Measurements from ENCODE around the gene LDB3. TPM values are rescaled to one million over a fixed set of nuclear protein-coding genes. Genes with fewer than 3 reads are reported as not detected.

The LDB3 gene
- total and polyA plus RNA-seq, 2 experiments from 2014 or later, result 0.05 to 0.11 TPM

DNA sequence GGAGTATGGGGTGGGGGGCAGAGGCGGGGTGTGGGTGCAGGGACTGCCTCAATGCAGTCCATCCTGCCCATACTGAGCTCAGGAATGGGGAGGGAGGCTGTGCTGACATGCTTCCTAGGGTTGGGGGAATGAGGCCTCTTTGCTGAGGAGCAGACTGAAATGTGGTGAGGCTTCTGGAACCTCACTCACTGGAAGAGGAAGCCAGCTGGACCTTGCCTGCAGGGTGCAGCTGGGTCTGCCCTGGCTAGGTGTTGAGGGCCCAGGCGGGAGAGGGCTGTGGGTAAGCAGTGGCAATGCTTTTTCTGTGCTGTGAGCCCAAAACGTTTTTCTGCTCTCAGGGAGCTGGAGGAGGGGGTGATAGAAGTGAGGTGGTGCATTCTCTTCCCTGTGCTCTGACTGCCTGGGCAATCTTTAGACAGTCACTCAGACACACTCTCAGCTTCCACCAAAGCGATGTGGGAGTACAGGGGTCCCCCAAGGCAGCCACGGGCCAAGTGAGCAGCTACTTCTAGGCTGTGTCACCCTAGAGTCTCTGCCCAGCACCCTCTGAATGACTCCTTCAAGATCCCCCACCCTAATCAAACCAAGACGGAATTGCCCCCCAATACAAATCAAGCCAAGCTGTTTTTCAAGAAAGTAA, 47.0 kb downstream of the LDB3 start:
- no peak overlapping the region for H3K4me2 ChIP-seq (ENCODE audit: unreplicated experiment)
- no peaks in the 10 kb centered on the region for H3K27me3 ChIP-seq (replicated peaks; ENCODE audit: insufficient read depth)
- H3F3A ChIP-seq (ENCODE audit: insufficient read depth), result no peaks in the 10 kb centered on the region
- no peak for DNase-seq
- no peaks in the 10 kb centered on the region for H4K20me1 ChIP-seq (ENCODE audit: insufficient read depth)
- no peaks in the 10 kb centered on the region for H3K9me2 ChIP-seq (ENCODE audit: insufficient read depth)
- H3K4me1 ChIP-seq (ENCODE audit: insufficient read depth), result peaks cover 6% of the 10 kb centered on the region; the same call in 1 of the 2 replicates
- no peaks in the 10 kb centered on the region for H3K36me3 ChIP-seq (ENCODE audit: low read depth)
- no peaks in the 10 kb centered on the region for H3K79me2 ChIP-seq (ENCODE audit: insufficient read depth)
- TF ChIP-seq EZH2phosphoT487 (IDR thresholded peaks at IDR 0.05; ENCODE audit: insufficient read depth, low read depth) (no peak), EZH2 (IDR thresholded peaks at IDR 0.05; ENCODE audit: insufficient read depth, poor library complexity, severe bottlenecking) (no peak)
- no peak overlapping the region for H3K9ac ChIP-seq
- no peak overlapping the region for H3K4me3 ChIP-seq
- no peak overlapping the region for H3K27ac ChIP-seq
- H2AFZ ChIP-seq, result no peak overlapping the region
- in situ Hi-C loops (cut with MboI), result no loop called here
- no peaks in the 10 kb centered on the region for H3K9me3 ChIP-seq (ENCODE audit: low read depth)
- 70 to 72% methylated on average over 6 of the region's 6 CpGs for WGBS, 2 experiments (ENCODE audit: low coverage in 1 of 2, low lambda C conversion rate in 2 of 2, missing lambda C conversion rate in 2 of 2)

DNA sequence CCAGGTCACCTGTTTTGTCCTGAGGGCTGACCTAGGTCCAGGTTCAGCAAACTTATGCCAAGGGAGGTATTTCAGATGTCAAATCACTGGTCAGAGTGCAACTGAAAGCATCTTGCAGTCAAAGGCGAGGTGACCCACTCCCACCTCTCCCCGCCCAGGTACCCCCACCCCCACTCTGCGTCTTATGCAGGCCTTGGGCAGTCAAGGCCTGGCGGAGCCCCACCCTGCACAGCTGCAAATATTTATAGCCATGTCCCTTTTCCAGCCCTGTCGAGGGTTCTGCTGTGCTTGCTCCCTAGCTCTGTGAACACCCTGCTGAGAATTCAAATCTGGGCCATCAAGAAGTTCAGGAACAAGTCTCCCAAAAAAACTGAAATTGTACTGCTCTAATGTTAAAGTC, 47.5 kb downstream of the LDB3 start:
- TF ChIP-seq EZH2phosphoT487 (IDR thresholded peaks at IDR 0.05; ENCODE audit: insufficient read depth, low read depth), result no peak
- no peak for TF ChIP-seq EZH2 (IDR thresholded peaks at IDR 0.05; ENCODE audit: insufficient read depth, poor library complexity, severe bottlenecking)
- Histone ChIP-seq H4K20me1 (ENCODE audit: insufficient read depth) (no peaks in the 10 kb centered on the region), H3K36me3 (ENCODE audit: low read depth) (no peaks in the 10 kb centered on the region), H3K27me3 (replicated peaks; ENCODE audit: insufficient read depth) (no peaks in the 10 kb centered on the region), H3K27ac (no peak overlapping the region), H3K4me1 (ENCODE audit: insufficient read depth) (peaks cover under 1% of the 10 kb centered on the region; the same call in 1 of the 2 replicates), H3F3A (ENCODE audit: insufficient read depth) (no peaks in the 10 kb centered on the region), H2AFZ (no peak overlapping the region), H3K4me2 (ENCODE audit: unreplicated experiment) (no peak overlapping the region), H3K9me2 (ENCODE audit: insufficient read depth) (no peaks in the 10 kb centered on the region), H3K79me2 (ENCODE audit: insufficient read depth) (no peaks in the 10 kb centered on the region), H3K4me3 (no peak overlapping the region), H3K9ac (no peak overlapping the region), H3K9me3 (ENCODE audit: low read depth) (no peaks in the 10 kb centered on the region)
- no peak for DNase-seq
- in situ Hi-C loops (cut with MboI), result no loop called here
- WGBS, 2 experiments (ENCODE audit: low coverage in 1 of 2, low lambda C conversion rate in 2 of 2, missing lambda C conversion rate in 2 of 2), result 47 to 61% methylated on average over 5 of the region's 5 CpGs

DNA sequence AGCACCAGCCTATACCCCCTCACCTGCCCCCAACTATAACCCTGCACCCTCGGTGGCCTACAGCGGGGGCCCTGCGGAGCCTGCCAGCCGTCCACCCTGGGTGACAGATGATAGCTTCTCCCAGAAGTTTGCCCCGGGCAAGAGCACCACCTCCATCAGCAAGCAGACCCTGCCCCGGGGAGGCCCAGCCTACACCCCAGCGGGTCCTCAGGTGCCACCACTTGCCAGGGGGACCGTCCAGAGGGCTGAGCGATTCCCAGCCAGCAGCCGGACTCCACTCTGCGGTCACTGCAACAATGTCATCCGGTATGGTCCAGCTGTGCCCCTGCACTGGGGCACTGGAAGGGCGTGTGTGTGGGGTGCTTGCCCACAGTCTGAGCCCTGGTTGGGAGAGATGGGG, 48.2 kb downstream of the LDB3 start:
- in situ Hi-C loops (cut with MboI), result no loop called here
- Histone ChIP-seq H3K9me3 (ENCODE audit: low read depth) (no peaks in the 10 kb centered on the region), H3K79me2 (ENCODE audit: insufficient read depth) (no peaks in the 10 kb centered on the region), H3K27me3 (replicated peaks; ENCODE audit: insufficient read depth) (no peaks in the 10 kb centered on the region), H3K9ac (no peak overlapping the region), H3K9me2 (ENCODE audit: insufficient read depth) (no peaks in the 10 kb centered on the region), H3K36me3 (ENCODE audit: low read depth) (no peaks in the 10 kb centered on the region), H2AFZ (no peak overlapping the region), H3F3A (ENCODE audit: insufficient read depth) (no peaks in the 10 kb centered on the region), H4K20me1 (ENCODE audit: insufficient read depth) (no peaks in the 10 kb centered on the region), H3K4me2 (ENCODE audit: unreplicated experiment) (no peak overlapping the region), H3K4me1 (ENCODE audit: insufficient read depth) (no peaks in the 10 kb centered on the region), H3K4me3 (no peak overlapping the region), H3K27ac (no peak overlapping the region)
- 90 to 93% methylated on average over 12 to 13 of the region's 13 CpGs for WGBS, 2 experiments (ENCODE audit: low coverage in 1 of 2, low lambda C conversion rate in 2 of 2, missing lambda C conversion rate in 2 of 2)
- TF ChIP-seq EZH2 (IDR thresholded peaks at IDR 0.05; ENCODE audit: insufficient read depth, poor library complexity, severe bottlenecking), result no peak
- no peak for TF ChIP-seq EZH2phosphoT487 (IDR thresholded peaks at IDR 0.05; ENCODE audit: insufficient read depth, low read depth)
- DNase-seq, result no peak

DNA sequence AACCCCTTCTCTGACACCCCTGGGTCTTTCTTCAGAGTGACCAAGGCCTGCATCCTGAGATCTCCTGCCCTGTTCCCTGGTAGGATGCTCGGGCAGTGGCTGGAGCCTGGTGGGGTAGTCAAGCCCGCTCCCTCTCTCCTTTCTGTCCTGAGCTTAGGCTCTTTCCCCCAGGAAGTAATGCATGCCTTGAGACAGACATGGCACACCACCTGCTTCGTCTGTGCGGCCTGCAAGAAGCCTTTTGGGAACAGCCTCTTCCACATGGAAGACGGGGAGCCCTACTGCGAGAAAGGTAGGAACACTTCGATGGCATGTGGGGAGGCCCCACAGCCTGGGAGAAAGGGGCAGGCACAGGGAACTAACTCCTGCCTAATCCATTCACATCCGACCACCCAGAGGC, 50.2 kb downstream of the LDB3 start:
- 80 to 81% methylated on average over 8 of the region's 8 CpGs for WGBS, 2 experiments (ENCODE audit: low coverage in 1 of 2, low lambda C conversion rate in 2 of 2, missing lambda C conversion rate in 2 of 2)
- in situ Hi-C loops (cut with MboI), result no loop called here
- no peak overlapping the region for H2AFZ ChIP-seq
- H3K79me2 ChIP-seq (ENCODE audit: insufficient read depth), result no peaks in the 10 kb centered on the region
- H3K4me2 ChIP-seq (ENCODE audit: unreplicated experiment), result no peak overlapping the region
- TF ChIP-seq EZH2phosphoT487 (IDR thresholded peaks at IDR 0.05; ENCODE audit: insufficient read depth, low read depth) (no peak), EZH2 (IDR thresholded peaks at IDR 0.05; ENCODE audit: insufficient read depth, poor library complexity, severe bottlenecking) (no peak)
- H3K9me3 ChIP-seq (ENCODE audit: low read depth), result no peaks in the 10 kb centered on the region
- no peaks in the 10 kb centered on the region for H3K36me3 ChIP-seq (ENCODE audit: low read depth)
- no peak for DNase-seq
- H3K4me3 ChIP-seq, result no peak overlapping the region
- H3F3A ChIP-seq (ENCODE audit: insufficient read depth), result no peaks in the 10 kb centered on the region
- H3K4me1 ChIP-seq (ENCODE audit: insufficient read depth), result no peaks in the 10 kb centered on the region
- H4K20me1 ChIP-seq (ENCODE audit: insufficient read depth), result no peaks in the 10 kb centered on the region
- H3K9me2 ChIP-seq (ENCODE audit: insufficient read depth), result no peaks in the 10 kb centered on the region
- H3K9ac ChIP-seq, result no peak overlapping the region
- H3K27ac ChIP-seq, result no peak overlapping the region
- no peaks in the 10 kb centered on the region for H3K27me3 ChIP-seq (replicated peaks; ENCODE audit: insufficient read depth)
